DOHH2 (cell line): Measurements from ENCODE around the gene PDE4A.

Experiments used
- EZH2phosphoT487 ChIP-seq: fragments of 200-600 bp; sonication (generic); IDR thresholded peaks from 2 replicates; pipeline ENCODE4 v1.6.1; 2017; ENCODE audit warnings: borderline replicate concordance, mild to moderate bottlenecking, antibody characterized with exemption, low read length, moderate library complexity, mixed read lengths
- TF ChIP-seq, protein P1 (sequence below): fragments of 200-600 bp; sonication (generic); IDR thresholded peaks from one replicate; pipeline ENCODE4 v1.5.1; 2014; ENCODE audit warnings: antibody characterized with exemption, mild to moderate bottlenecking, low read depth, low read length; ENCODE audit not compliant: poor library complexity, severe bottlenecking

GRCh38 chr19:10473192-10473591 lies 52.9 kb downstream of the PDE4A start:
- TF ChIP-seq, protein P1, sequence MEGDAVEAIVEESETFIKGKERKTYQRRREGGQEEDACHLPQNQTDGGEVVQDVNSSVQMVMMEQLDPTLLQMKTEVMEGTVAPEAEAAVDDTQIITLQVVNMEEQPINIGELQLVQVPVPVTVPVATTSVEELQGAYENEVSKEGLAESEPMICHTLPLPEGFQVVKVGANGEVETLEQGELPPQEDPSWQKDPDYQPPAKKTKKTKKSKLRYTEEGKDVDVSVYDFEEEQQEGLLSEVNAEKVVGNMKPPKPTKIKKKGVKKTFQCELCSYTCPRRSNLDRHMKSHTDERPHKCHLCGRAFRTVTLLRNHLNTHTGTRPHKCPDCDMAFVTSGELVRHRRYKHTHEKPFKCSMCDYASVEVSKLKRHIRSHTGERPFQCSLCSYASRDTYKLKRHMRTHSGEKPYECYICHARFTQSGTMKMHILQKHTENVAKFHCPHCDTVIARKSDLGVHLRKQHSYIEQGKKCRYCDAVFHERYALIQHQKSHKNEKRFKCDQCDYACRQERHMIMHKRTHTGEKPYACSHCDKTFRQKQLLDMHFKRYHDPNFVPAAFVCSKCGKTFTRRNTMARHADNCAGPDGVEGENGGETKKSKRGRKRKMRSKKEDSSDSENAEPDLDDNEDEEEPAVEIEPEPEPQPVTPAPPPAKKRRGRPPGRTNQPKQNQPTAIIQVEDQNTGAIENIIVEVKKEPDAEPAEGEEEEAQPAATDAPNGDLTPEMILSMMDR, result no peak
- TF ChIP-seq EZH2phosphoT487, result no peak
